NB4 (cell line): Measurements from ENCODE around the gene MAMLD1.
"Not testable (repeated sequence)": the region's sequence is repeated elsewhere in the genome, so short reads cannot be mapped to it uniquely, and the experiment has no call there.

ENCODE experiments used
- DNase-seq: peaks from one replicate; pipeline ENCODE4 v3.0.0; 2010; ENCODE audit warnings: low read depth
- H3K4me3 ChIP-seq: one replicate; pipeline ENCODE4 v1.5.1; 2011; ENCODE audit warnings: mild to moderate bottlenecking, low read depth, low read length, moderate library complexity
- MYC ChIP-seq: IDR thresholded peaks from 2 replicates; pipeline ENCODE4 v1.6.1; 2011; ENCODE audit warnings: low read depth, low read length
- POLR2A ChIP-seq: IDR thresholded peaks from 2 replicates; pipeline ENCODE4 v1.6.1; 2011; ENCODE audit warnings: mild to moderate bottlenecking; ENCODE audit not compliant: insufficient read length; ENCODE audit errors: extremely low read depth
- TF ChIP-seq, protein P1 (sequence below): IDR thresholded peaks from 2 replicates; pipeline ENCODE4 v1.6.1; 2011; ENCODE audit warnings: low read depth, low read length
- TF ChIP-seq, protein P2 (sequence below): IDR thresholded peaks from one replicate; pipeline ENCODE4 v1.5.1; 2012; ENCODE audit warnings: low read depth, low read length

The MAMLD1 gene

DNA sequence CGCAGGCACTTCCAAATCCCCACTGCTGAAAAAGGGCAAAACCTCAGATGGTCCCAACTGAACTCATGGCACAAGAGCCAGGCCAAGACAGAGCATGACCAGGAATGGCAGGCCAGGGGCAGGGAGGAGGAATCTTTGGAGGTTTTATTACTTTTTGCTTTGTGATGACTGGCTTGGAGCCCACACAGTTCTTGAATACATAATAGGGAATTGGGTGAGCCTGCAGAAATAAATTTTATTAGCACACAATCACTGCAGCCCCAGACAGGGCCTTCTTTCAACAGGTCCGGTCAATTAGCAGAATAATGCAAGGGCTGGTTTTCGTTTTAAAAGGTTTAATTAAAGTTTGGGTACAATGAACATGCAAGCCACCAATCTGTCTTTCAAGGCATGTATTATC, 23.4 kb upstream of the MAMLD1 start:
- DNase-seq = no peak
- TF ChIP-seq MYC = no peak
- TF ChIP-seq, protein P1, sequence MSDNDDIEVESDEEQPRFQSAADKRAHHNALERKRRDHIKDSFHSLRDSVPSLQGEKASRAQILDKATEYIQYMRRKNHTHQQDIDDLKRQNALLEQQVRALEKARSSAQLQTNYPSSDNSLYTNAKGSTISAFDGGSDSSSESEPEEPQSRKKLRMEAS = no peak
- no peak for TF ChIP-seq POLR2A
- TF ChIP-seq, protein P2, sequence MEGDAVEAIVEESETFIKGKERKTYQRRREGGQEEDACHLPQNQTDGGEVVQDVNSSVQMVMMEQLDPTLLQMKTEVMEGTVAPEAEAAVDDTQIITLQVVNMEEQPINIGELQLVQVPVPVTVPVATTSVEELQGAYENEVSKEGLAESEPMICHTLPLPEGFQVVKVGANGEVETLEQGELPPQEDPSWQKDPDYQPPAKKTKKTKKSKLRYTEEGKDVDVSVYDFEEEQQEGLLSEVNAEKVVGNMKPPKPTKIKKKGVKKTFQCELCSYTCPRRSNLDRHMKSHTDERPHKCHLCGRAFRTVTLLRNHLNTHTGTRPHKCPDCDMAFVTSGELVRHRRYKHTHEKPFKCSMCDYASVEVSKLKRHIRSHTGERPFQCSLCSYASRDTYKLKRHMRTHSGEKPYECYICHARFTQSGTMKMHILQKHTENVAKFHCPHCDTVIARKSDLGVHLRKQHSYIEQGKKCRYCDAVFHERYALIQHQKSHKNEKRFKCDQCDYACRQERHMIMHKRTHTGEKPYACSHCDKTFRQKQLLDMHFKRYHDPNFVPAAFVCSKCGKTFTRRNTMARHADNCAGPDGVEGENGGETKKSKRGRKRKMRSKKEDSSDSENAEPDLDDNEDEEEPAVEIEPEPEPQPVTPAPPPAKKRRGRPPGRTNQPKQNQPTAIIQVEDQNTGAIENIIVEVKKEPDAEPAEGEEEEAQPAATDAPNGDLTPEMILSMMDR = no peak
- H3K4me3 ChIP-seq = no peak overlapping the region

DNA sequence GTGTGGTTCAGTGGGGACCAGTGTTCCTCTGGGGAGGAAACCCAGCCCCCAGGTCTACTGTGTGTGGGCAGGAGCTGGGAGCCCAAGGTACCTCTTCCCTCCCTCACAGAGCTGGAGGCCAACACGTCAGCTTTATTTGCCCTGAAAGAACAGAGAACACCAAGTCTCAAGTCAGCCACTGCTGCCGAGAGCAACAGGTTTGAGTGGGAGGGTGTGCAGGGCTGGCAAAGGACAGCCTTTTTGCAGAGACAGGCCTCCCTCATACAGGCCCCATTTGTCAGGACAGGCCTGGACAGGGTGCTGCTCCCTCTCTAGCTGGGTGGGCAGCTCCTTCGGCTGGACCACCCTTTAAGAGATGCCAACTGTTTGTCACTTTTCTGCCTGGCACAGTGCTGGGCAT, 22.8 kb upstream of the MAMLD1 start:
- H3K4me3 ChIP-seq, DNase-seq: not testable (repeated sequence)

DNA sequence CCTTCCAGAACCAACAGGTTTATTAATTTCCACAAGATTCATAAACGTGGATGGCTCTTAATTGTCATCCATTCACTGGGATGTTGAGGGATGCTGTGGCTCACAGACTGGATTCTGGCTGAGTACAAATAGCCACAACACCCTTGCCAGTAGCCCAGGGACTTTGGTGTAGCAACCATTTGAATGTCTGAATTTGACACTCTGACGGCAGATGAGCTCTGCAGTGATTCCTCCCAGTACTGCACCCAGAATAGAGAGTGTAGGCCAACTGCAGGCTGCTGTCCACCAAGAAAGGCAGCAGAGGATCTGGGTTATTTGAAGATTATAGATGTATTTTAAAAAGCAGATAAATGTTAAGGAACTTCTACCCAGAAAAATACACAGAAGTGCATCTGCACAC, 15.6 kb upstream of the MAMLD1 start:
- TF ChIP-seq POLR2A (no peak), MYC (no peak)
- TF ChIP-seq, protein P2 = no peak
- TF ChIP-seq, protein P1 = no peak
- no peak for DNase-seq
- no peak overlapping the region for H3K4me3 ChIP-seq

DNA sequence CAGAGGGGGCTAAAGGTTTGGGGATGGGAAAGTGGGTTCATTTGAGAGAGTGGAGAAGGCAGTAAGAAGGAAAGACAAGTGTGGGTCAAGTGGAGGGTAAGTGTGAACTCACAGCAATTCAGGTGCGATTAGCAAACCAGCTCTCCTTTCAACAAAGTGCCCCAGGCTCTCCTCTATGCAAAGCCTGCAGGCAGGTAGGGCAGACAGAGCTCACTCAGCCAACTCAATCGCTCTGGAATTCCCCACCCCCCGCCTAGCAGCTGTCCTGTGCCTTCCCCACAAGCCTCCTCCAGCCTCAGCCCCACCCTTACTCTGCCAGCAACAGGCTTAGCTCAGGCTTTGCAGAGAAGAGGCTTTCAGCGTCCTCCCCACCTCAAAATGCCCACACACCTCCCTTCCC, 14.8 kb upstream of the MAMLD1 start:
- no peak for DNase-seq
- TF ChIP-seq, protein P2 = no peak
- TF ChIP-seq MYC = no peak
- TF ChIP-seq POLR2A = no peak
- TF ChIP-seq, protein P1 = no peak

DNA sequence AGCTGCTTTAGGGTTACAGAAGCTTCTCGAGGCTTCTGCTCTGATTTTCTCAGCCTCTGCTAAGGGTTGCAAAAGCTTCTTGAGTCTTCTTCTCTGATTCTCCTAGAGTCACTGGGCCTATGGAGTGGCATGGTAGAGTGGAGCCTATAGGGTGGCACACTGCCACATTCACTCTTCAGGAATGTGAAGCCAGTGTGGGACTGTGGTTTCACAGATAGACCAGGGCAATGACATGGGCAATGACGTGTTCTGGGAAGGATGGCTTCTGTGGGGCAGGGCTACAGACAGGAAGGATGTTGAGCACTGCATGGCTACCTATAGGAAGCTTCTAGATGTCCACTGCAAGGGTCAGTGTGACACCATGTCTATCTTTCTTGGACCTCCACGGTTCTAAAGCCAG, 11.0 kb upstream of the MAMLD1 start:
- no peak for DNase-seq
- TF ChIP-seq MYC (no peak), POLR2A (no peak)
- TF ChIP-seq, protein P1 = no peak
- no peak overlapping the region for H3K4me3 ChIP-seq

More for the DNA sequence above, 14.8 kb upstream of the MAMLD1 start:
- no peak overlapping the region for H3K4me3 ChIP-seq

DNA sequence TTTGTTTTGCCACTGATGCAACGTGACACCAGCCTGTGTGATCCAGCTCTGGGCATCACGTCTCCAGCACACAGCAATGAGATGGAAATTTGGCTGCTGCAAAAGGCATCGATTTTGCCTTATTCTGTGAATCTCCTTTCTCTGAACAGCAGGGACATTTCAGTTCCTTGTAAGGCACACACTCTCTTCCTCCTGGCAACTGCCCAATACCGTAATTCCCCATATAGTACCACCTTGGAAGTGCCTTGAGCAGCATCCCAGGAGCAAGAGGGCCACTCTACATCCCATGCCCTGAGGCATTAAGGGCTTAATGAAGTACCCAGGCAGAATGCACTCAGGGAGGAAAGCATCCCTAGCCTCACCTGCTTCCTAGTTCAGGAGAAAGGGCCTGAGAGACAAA, 10.5 kb upstream of the MAMLD1 start:
- no peak overlapping the region for H3K4me3 ChIP-seq
- TF ChIP-seq, protein P2 = no peak
- TF ChIP-seq POLR2A (no peak), MYC (no peak)
- TF ChIP-seq, protein P1 = no peak
- no peak for DNase-seq

DNA sequence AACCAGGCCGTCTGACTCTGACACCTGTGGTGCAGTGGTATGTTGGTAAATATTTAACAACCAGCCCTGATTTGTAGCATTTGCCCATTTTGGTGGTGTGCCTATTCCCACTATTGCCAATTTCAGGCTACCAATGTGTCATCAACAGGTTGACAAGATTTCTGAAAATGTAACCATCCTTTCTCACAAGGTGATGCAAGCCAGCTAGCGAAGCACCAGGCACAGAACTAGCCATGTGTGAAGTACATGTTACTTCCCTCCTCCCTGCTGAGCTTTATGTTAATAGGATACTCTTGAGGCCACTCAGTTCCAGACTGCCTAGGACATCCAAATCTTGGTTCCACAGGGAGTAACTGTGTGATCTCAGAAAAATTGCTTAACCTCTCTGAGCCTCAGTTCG, 7.2 kb upstream of the MAMLD1 start:
- TF ChIP-seq POLR2A (no peak), MYC (no peak)
- TF ChIP-seq, protein P2 = no peak
- TF ChIP-seq, protein P1 = no peak
- no peak overlapping the region for H3K4me3 ChIP-seq
- DNase-seq = no peak
